ENCODE data around the gene UGT1A5. TPM values are rescaled to one million over a fixed set of nuclear protein-coding genes. Genes with fewer than 3 reads are reported as not detected.

UGT1A5 gene
- polyA plus RNA-seq, 1 of the 3 experiments (the other 2 are of a cell fraction) = not detected

DNA sequence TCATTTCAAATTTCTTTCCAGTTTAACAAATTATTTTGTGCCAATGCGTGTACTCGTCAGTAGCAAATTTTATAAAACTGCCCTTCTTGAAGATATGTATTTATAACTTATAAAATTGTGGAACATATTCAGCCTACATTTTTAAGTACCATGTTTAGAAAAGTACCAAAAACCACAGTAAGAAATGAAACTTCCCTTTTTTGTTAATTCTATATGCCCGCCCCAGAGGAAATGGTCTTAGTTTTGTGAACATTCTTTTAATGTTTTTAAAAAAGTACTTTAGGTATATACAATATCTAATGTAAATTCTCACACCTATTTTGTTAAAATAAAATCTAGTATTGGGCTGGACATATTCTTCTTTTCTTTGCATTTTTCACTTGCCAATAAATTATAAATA lies 39.8 kb upstream of the UGT1A5 start:
- ChIA-PET POLR2A (no interaction called here), CTCF (no interaction called here)
- H3K4me2 ChIP-seq = no peak overlapping the region
- H3K9me3 ChIP-seq = no peaks in the 10 kb centered on the region
- no peaks in the 10 kb centered on the region for H3K79me2 ChIP-seq (ENCODE audit: insufficient read depth)
- TF ChIP-seq JUND (IDR thresholded peaks at IDR 0.05) (no peak), GABPA (IDR thresholded peaks at IDR 0.05; ENCODE audit: low read depth) (no peak), FOXJ3 (CRISPR knock-in tag; IDR thresholded peaks at IDR 0.05) (no peak), NRF1 (IDR thresholded peaks at IDR 0.05; ENCODE audit: low read depth, low read length) (no peak), YY1 (IDR thresholded peaks at IDR 0.05; ENCODE audit: low read depth) (no peak), RCOR1 (IDR thresholded peaks at IDR 0.05; ENCODE audit: low read length) (no peak), SMC3 (IDR thresholded peaks at IDR 0.05; ENCODE audit: low read depth, low read length) (no peak), RAD21 (IDR thresholded peaks at IDR 0.05; ENCODE audit: low read length) (no peak), NFIC (IDR thresholded peaks at IDR 0.05; ENCODE audit: borderline replicate concordance) (no peak), CHD2 (IDR thresholded peaks at IDR 0.05; ENCODE audit: low read length, partially characterized antibody) (no peak), EZH2phosphoT487 (IDR thresholded peaks at IDR 0.05; ENCODE audit: borderline replicate concordance, low read depth) (no peak), RXRA (IDR thresholded peaks at IDR 0.05; ENCODE audit: borderline replicate concordance, low read depth) (no peak), TAF1 (IDR thresholded peaks at IDR 0.05; ENCODE audit: borderline replicate concordance, low read depth, low read length) (no peak)
- TF ChIP-seq, protein P1, sequence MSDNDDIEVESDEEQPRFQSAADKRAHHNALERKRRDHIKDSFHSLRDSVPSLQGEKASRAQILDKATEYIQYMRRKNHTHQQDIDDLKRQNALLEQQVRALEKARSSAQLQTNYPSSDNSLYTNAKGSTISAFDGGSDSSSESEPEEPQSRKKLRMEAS (IDR thresholded peaks at IDR 0.05; ENCODE audit: low read depth) = no peak
- TF ChIP-seq, protein P2, sequence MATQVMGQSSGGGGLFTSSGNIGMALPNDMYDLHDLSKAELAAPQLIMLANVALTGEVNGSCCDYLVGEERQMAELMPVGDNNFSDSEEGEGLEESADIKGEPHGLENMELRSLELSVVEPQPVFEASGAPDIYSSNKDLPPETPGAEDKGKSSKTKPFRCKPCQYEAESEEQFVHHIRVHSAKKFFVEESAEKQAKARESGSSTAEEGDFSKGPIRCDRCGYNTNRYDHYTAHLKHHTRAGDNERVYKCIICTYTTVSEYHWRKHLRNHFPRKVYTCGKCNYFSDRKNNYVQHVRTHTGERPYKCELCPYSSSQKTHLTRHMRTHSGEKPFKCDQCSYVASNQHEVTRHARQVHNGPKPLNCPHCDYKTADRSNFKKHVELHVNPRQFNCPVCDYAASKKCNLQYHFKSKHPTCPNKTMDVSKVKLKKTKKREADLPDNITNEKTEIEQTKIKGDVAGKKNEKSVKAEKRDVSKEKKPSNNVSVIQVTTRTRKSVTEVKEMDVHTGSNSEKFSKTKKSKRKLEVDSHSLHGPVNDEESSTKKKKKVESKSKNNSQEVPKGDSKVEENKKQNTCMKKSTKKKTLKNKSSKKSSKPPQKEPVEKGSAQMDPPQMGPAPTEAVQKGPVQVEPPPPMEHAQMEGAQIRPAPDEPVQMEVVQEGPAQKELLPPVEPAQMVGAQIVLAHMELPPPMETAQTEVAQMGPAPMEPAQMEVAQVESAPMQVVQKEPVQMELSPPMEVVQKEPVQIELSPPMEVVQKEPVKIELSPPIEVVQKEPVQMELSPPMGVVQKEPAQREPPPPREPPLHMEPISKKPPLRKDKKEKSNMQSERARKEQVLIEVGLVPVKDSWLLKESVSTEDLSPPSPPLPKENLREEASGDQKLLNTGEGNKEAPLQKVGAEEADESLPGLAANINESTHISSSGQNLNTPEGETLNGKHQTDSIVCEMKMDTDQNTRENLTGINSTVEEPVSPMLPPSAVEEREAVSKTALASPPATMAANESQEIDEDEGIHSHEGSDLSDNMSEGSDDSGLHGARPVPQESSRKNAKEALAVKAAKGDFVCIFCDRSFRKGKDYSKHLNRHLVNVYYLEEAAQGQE (IDR thresholded peaks at IDR 0.05; ENCODE audit: low read depth, low read length) = no peak
- TF ChIP-seq, protein P3, sequence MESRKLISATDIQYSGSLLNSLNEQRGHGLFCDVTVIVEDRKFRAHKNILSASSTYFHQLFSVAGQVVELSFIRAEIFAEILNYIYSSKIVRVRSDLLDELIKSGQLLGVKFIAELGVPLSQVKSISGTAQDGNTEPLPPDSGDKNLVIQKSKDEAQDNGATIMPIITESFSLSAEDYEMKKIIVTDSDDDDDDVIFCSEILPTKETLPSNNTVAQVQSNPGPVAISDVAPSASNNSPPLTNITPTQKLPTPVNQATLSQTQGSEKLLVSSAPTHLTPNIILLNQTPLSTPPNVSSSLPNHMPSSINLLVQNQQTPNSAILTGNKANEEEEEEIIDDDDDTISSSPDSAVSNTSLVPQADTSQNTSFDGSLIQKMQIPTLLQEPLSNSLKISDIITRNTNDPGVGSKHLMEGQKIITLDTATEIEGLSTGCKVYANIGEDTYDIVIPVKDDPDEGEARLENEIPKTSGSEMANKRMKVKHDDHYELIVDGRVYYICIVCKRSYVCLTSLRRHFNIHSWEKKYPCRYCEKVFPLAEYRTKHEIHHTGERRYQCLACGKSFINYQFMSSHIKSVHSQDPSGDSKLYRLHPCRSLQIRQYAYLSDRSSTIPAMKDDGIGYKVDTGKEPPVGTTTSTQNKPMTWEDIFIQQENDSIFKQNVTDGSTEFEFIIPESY (IDR thresholded peaks at IDR 0.05; ENCODE audit: borderline replicate concordance, low read depth) = no peak
- TF ChIP-seq, protein P4, sequence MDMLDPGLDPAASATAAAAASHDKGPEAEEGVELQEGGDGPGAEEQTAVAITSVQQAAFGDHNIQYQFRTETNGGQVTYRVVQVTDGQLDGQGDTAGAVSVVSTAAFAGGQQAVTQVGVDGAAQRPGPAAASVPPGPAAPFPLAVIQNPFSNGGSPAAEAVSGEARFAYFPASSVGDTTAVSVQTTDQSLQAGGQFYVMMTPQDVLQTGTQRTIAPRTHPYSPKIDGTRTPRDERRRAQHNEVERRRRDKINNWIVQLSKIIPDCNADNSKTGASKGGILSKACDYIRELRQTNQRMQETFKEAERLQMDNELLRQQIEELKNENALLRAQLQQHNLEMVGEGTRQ (IDR thresholded peaks at IDR 0.05; ENCODE audit: borderline replicate concordance, low read depth, low read length) = no peak
- TF ChIP-seq, protein P5, sequence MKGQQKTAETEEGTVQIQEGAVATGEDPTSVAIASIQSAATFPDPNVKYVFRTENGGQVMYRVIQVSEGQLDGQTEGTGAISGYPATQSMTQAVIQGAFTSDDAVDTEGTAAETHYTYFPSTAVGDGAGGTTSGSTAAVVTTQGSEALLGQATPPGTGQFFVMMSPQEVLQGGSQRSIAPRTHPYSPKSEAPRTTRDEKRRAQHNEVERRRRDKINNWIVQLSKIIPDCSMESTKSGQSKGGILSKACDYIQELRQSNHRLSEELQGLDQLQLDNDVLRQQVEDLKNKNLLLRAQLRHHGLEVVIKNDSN (IDR thresholded peaks at IDR 0.05; ENCODE audit: borderline replicate concordance, low read depth) = no peak
- H3F3A ChIP-seq (replicated peaks; ENCODE audit: insufficient read depth) = no peaks in the 10 kb centered on the region
- 75% methylated on average over 3 of the region's 3 CpGs for WGBS (ENCODE audit: low lambda C conversion rate)
- no peak overlapping the region for H3K27ac ChIP-seq (ENCODE audit: low read depth in 2 of 2, low read length in 1 of 2)
- DNase-seq = no peak
- no peak overlapping the region for H2AFZ ChIP-seq (ENCODE audit: low read depth)
- no peak overlapping the region for H3K9ac ChIP-seq
- H4K20me1 ChIP-seq (ENCODE audit: insufficient read depth) = no peaks in the 10 kb centered on the region
- no peaks in the 10 kb centered on the region for H3K9me2 ChIP-seq
- no peaks in the 10 kb centered on the region for H3K27me3 ChIP-seq (ENCODE audit: insufficient read depth)
- H3K4me1 ChIP-seq (ENCODE audit: control insufficient read depth in 1 of 2, insufficient read depth in 2 of 2, low read depth in 1 of 2, low read length in 1 of 2) = no peaks in the 10 kb centered on the region
- H3K36me3 ChIP-seq (replicated peaks in 1 of 2; ENCODE audit: control insufficient read depth in 1 of 2, insufficient read depth in 2 of 2, low read length in 1 of 2) = no peaks in the 10 kb centered on the region
- no peak overlapping the region for H3K4me3 ChIP-seq (ENCODE audit: low read depth in 2 of 2, low read length in 1 of 2)
